Left lobe of liver (tissue), 2 donors: ENCODE measurements around the gene NCBP1. TPM values are rescaled to one million over a fixed set of nuclear protein-coding genes. Genes with fewer than 3 reads are reported as not detected.
A peak's percentile ranks its signal among the peaks of the same experiment; 100 is the strongest.
"Not testable (repeated sequence)": the region's sequence is repeated elsewhere in the genome, so short reads cannot be mapped to it uniquely, and the experiment has no call there.

Experiments used
- ATAC-seq: fragments of 200-7000 bp; cut with Tn5 transposase; one replicate; pipeline ENCODE4 v1.9.1; 2020; ENCODE audit warnings: mild to moderate bottlenecking, moderate library complexity
- DNase-seq: peaks from one replicate; pipeline ENCODE4 v3.0.0-alpha.2; 2020; ENCODE audit warnings: low spot score
- total RNA-seq: library from RNA; stranded (reverse); gene quantifications from one replicate; pipeline ENCODE4 v1.2.1, GENCODE V29; 2021
- donor health status: DM: no; HTN: no; CAD: no; lungs with moderate emphysema.
- donor health status: DM: no; HTN: yes; CAD: no.

NCBP1 gene, protein sequence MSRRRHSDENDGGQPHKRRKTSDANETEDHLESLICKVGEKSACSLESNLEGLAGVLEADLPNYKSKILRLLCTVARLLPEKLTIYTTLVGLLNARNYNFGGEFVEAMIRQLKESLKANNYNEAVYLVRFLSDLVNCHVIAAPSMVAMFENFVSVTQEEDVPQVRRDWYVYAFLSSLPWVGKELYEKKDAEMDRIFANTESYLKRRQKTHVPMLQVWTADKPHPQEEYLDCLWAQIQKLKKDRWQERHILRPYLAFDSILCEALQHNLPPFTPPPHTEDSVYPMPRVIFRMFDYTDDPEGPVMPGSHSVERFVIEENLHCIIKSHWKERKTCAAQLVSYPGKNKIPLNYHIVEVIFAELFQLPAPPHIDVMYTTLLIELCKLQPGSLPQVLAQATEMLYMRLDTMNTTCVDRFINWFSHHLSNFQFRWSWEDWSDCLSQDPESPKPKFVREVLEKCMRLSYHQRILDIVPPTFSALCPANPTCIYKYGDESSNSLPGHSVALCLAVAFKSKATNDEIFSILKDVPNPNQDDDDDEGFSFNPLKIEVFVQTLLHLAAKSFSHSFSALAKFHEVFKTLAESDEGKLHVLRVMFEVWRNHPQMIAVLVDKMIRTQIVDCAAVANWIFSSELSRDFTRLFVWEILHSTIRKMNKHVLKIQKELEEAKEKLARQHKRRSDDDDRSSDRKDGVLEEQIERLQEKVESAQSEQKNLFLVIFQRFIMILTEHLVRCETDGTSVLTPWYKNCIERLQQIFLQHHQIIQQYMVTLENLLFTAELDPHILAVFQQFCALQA
- 15.5 TPM for total RNA-seq

GRCh38 chr9:97632985-97633858 is at the start of gene NCBP1, which contains the start of gene TSTD2:
Gene NCBP1 (plus strand): TSS chr9:97633821. CDS start chr9:97633882, 61 bp downstream.
Gene TSTD2 (minus strand): TSS chr9:97633368. CDS start chr9:97627562, 5,806 bp downstream.
- peak; percentile 89 for ATAC-seq

DNA sequence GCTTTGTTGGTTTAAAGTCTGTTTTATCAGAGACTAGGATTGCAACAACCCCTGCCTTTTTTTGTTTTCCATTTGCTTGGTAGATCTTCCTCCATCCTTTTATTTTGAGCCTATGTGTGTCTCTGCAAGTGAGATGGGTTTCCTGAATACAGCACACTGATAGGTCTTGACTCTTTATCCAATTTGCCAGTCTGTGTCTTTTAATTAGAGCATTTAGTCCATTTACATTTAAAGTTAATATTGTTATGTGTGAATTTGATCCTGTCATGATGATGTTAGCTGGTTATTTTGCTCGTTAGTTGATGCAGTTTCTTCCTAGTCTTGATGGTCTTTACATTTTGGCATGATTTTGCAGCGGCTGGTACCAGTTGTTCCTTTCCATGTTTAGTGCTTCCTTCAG is 48.8 kb upstream of the NCBP1 start:
- not testable (repeated sequence) for DNase-seq, ATAC-seq

More at GRCh38 chr9:97632985-97633858, at the start of gene NCBP1, which contains the start of gene TSTD2:
- peak; percentile 99 for DNase-seq

DNA sequence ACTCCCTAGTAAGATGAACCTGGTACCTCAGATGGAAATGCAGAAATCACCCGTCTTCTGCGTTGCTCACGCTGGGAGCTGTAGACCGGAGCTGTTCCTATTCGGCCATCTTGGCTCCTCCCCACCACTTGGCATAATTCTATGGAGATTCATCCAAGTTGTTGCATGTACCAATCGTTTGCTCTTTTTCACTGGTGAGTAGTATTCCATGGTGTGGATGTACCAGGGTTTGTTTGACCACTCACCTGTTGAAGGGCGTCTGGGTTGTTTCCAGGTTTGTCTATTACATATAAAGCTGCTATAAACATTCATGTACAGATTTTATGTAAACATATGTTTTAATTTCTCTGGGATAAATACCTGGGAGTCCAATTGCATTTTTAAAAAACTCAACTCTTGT is 46.7 kb upstream of the NCBP1 start:
- not testable (repeated sequence) for ATAC-seq, DNase-seq

- DNase-seq (no peak), ATAC-seq (peak; percentile 16)
Observed at GRCh38 chr9:97591535-97591934, 42.1 kb upstream of the NCBP1 start.

- ATAC-seq, result no peak
- DNase-seq, result no peak
Observed at GRCh38 chr9:97592126-97592525, 41.5 kb upstream of the NCBP1 start.

DNA sequence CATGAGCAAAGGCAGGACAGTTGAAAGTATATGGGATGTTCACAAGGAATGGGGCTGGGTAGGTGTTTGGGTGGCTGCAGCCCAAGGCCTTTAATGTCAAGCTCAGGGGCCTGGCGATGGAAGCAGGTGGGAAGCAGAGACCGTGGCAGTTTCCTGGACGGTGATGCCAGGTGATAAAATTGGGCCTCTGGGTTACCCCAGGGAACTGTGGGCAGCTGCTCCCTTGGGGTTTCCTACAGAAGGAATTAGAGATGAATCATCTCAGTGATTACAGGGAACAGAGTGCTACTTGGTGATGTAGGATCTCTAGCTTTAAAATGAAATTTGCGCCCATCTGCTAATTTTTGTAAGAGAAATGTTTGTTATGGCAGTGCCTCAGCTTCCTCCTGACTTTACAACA is 39.7 kb upstream of the NCBP1 start:
- no peak for DNase-seq
- ATAC-seq, result no peak

DNA sequence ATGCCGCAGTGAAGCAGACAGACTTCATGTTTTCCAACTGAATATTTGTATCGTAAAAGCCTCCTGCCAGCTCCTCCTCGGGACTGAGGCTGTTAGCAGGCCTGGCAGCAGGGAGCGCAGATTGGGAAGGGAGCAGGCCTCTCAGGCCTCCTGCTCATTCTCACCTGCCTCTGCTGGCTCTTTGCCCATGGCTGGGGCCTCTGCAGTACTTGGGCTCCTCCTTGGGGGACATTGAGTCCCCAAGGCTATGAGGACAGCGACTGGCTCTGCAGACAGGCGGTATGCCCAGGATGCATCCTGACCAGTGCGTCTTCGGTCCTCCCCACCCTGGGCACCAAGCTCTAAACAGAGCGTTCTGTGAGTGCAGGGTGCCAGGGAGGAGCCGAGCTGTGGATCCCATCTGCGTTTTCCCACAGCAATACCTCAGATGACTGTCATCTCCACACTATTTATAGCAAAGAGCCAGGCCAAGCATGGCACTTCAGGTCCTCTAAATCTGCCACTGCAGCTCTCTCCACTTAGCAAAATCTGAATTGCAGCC is 39.2 kb upstream of the NCBP1 start:
- no peak for DNase-seq
- ATAC-seq, result no peak

- ATAC-seq, result no peak
Observed at GRCh38 chr9:97596906-97597305, 36.7 kb upstream of the NCBP1 start.

GRCh38 chr9:97598461-97599288 is 34.9 kb upstream of the NCBP1 start:
- ATAC-seq (peak; percentile 93), DNase-seq (peak; percentile 75)

More at GRCh38 chr9:97596906-97597305, 36.7 kb upstream of the NCBP1 start:
- no peak for DNase-seq

DNA sequence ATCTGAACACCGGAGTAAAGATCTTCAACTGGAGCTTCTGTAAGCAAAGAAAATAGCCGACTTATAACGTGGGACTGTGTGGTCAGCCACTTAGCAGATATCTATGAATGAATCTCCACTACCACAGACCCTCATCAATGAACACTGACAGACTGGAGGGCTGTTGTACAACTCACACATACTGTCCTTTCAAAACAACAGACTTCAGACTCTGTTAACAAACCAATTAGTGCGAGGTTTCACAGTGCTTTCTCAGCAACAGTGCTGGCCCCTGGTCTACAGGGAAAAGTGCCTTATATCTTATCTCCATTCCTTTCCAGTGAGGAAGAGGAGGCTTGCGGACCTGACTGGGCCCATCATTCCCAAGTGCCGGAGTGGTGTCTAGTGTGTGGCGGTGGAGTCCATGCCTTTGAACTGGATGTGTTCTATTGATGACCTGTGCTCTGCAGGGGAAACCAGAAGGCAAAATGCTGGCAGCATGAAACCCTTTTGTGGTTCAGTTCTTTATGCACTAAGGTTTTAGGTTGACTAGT is 34.2 kb upstream of the NCBP1 start:
- ATAC-seq (no peak), DNase-seq (no peak)

- no peak for ATAC-seq
- DNase-seq, result no peak
Observed at GRCh38 chr9:97600531-97601227, 32.9 kb upstream of the NCBP1 start.

DNA sequence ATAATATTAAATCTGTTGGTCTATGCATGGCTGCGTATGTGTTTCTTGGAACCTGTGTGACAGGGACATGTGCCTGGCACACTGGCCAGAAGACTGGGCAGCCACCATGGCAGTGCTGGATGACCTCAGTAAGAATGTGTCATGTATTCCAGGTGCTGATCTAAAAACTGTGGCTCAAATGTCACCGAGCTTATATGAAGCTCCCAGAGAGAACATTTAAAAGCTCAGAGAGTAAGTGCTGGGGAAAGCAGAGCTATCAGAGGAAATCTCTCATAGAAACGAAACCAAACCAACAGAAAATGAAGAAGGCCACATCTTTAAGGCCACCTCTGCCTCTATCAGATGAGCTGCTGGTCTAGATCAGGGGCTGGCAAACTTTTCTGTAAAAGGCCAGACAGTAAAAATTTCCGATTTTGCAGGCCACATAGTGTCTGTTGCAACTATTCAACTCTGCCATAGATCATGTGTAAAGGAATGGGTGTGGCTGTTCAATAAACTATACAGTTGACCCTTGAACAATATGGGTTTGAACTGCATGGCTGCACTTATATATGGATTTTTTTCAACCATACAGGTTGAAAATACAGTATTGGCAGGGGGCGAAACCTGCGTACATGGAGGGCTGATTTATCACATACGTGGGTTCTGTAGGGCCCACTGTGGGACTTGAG is 32.3 kb upstream of the NCBP1 start:
- ATAC-seq, result no peak
- DNase-seq, result no peak

DNA sequence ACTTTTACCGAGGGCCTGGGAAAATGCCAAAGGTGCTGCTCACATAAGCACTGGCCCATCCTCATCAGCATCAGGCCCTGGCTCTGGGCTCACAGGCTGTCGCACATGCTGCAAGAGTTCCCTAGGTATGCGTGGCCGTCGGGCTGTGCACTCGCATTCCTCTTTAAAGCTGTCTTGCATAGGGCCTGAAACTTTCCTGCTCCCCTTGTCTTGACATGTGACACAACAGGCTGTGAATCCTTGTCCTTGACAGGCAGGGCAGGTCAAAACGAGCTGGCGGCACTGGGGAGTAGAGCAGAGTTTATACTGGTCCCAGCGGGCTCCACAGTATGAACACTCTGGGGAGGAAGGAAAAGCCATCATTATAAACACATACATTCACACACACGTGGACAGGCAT is 31.2 kb upstream of the NCBP1 start:
- ATAC-seq (no peak), DNase-seq (no peak)

DNA sequence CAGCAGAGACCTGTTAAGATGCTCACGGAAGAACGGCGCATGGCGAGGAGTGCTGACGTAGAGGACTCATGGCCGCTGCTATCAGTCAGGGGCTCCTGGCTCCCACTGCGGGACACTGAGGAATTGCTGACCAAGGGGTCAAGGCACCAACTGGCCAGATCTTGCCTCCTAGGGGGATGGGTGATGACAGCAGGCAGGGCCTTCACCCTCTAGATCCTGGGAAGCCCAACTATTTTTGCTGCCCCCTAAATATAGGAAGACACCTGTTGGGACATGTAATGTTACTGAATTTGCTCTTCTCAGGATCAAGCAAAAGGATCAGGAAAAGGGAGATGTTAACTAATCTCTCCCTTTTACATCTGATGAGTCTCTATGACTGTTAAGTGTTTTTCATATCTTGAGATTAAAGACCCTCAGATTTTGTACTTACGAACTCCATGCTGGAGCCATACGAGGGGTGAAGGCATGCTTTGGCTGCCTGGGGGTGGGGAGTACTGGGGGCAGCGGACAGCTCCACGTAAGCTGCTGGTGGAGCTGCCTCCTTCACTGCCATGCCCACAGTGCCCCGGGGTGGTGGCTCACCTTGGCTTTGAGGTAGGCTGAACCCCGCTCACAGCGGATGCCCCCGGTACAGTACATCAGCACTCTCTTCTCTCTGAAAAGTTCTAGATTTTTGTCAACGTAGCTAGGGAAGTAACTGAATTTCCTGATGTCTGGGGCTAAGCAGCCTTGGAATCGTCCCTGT is 28.5 kb upstream of the NCBP1 start:
- no peak for DNase-seq

DNA sequence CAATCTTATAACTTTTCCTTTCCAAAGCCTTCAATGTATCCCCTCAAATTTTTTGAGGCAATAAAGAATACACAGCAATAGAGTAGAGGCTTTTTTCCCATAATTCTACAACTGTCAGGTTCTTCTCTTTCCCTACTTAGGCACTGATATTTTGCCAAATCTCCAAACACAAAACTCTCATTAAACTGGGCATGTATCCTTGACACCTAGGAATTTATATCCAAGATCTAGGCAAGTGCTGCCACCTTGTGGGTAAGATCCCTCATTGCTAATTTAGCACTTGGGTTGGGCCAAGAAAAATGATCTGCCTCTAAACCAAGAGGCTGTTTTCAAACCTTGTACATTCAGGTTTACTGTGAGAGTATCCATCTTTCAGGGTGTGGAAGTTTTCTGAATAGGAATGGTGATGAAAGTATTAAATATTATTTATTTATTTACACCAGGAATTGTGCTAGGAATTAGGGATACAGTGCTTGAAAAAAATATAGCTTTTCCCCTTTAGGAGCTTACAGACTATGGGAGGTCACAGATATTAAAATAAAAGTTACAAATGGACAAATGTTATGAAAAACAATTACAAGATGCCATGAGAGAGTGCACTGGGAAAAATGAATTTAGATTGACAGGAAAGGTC is 18.1 kb upstream of the NCBP1 start:
- DNase-seq (peak; percentile 57), ATAC-seq (peak; percentile 97)

More for the DNA sequence above, 28.5 kb upstream of the NCBP1 start:
- ATAC-seq, result no peak

- DNase-seq (no peak), ATAC-seq (no peak)
Observed at GRCh38 chr9:97617939-97618416, 15.6 kb upstream of the NCBP1 start.

DNA sequence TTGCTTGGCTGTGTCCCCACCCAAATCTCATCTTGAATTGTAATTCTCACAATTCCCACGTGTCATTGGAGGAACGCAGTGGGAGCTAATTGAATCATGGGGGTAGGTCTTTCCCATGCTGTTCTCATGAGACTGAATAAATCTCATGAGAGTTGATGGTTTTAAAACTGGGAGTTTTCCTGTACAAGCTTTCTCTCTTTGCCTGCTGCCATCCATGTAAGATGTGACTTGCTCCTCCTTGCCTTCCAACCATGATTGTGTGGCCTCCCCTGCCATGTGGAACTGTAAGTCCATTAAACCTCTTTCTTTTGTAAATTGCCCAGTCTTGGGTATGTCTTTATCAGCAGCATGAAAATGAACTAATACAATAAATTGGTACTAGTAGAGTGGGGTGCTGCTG is 13.6 kb upstream of the NCBP1 start:
- ATAC-seq, DNase-seq: not testable (repeated sequence)
